GM19240 (cell line): Measurements from ENCODE around the gene AIF1L.
"Not testable (repeated sequence)": the region's sequence is repeated elsewhere in the genome, so short reads cannot be mapped to it uniquely, and the experiment has no call there.

Experiments used
- DNase-seq: peaks from one replicate; pipeline ENCODE4 v3.0.0; 2011; ENCODE audit warnings: low spot score; ENCODE audit not compliant: insufficient read length

Gene AIF1L

GRCh38 chr9:131098391-131099101, 2.2 kb downstream of the AIF1L start:
- DNase-seq = no peak

GRCh38 chr9:131099102-131099606, 2.8 kb downstream of the AIF1L start:
- DNase-seq = no peak

- not testable (repeated sequence) for DNase-seq
These were observed 3.5 kb downstream of the AIF1L start for GRCh38 chr9:131099845-131100244.

GRCh38 chr9:131100445-131100844, 4.1 kb downstream of the AIF1L start:
- no peak for DNase-seq

GRCh38 chr9:131101207-131101964, 5.1 kb downstream of the AIF1L start:
- DNase-seq = no peak

- DNase-seq = no peak
These were observed 6.7 kb downstream of the AIF1L start for GRCh38 chr9:131103024-131103423.

GRCh38 chr9:131103535-131103934, 7.2 kb downstream of the AIF1L start:
- no peak for DNase-seq

GRCh38 chr9:131104016-131104740, 7.8 kb downstream of the AIF1L start:
- DNase-seq = no peak

- no peak for DNase-seq
These were observed 9.6 kb downstream of the AIF1L start for GRCh38 chr9:131105952-131106351.

- no peak for DNase-seq
These were observed 11.4 kb downstream of the AIF1L start for GRCh38 chr9:131107760-131108159.

- no peak for DNase-seq
These were observed 15.0 kb downstream of the AIF1L start for GRCh38 chr9:131111186-131111853.

- DNase-seq = no peak
These were observed 15.6 kb downstream of the AIF1L start for GRCh38 chr9:131111854-131112311.

- DNase-seq = no peak
These were observed 16.2 kb downstream of the AIF1L start for GRCh38 chr9:131112374-131113154.

- no peak for DNase-seq
These were observed 17.3 kb downstream of the AIF1L start for GRCh38 chr9:131113655-131114054.

GRCh38 chr9:131114084-131114535, 17.8 kb downstream of the AIF1L start:
- DNase-seq = no peak

- not testable (repeated sequence) for DNase-seq
These were observed 19.0 kb downstream of the AIF1L start for GRCh38 chr9:131115360-131115742.

GRCh38 chr9:131116281-131117120, 20.2 kb downstream of the AIF1L start:
- no peak for DNase-seq

GRCh38 chr9:131117121-131117761, 20.9 kb downstream of the AIF1L start:
- no peak for DNase-seq

- no peak for DNase-seq
These were observed 21.4 kb downstream of the AIF1L start for GRCh38 chr9:131117762-131118145.
